Body of pancreas (tissue), 4 donors: Measurements from ENCODE around the gene AK9.

Source experiments
- CTCF ChIP-seq, 7 experiments: fragments of 450-650 bp in 4 of 7; fragments of 200-600 bp in 3 of 7; sonication (generic) in 3 of 7; IDR thresholded peaks; one replicate each; pipeline ENCODE4 v1.5.1; 2016 to 2019; ENCODE audit warnings: antibody characterized with exemption in 7 of 7
- POLR2A ChIP-seq, 3 donors: fragments of 450-650 bp; IDR thresholded peaks; one replicate each; pipeline ENCODE4 v1.6.1; 2016; ENCODE audit warnings: antibody characterized with exemption in 3 of 3, mild to moderate bottlenecking in 2 of 3

GRCh38 chr6:109461733-109462526, 229.1 kb downstream of the AK9 start:
- TF ChIP-seq POLR2A (IDR thresholded peaks at IDR 0.05) (no peak), CTCF (IDR thresholded peaks at IDR 0.05) (no peak)
